GM12878 (cell line): ENCODE measurements around the gene PLCXD1. TPM values are rescaled to one million over a fixed set of nuclear protein-coding genes. Genes with fewer than 3 reads are reported as not detected.

Source experiments
- ATAC-seq: fragments of 200-7000 bp; cut with Tn5 transposase; 3 replicates; pipeline ENCODE4 v1.9.1; 2020; ENCODE audit warnings: mild to moderate bottlenecking, moderate library complexity
- BruUV-seq: library from RNA; stranded (reverse); fragments of 400-500 nt; replicated peaks from 2 replicates; lab custom pipeline; 2021; lab: Mats Ljungman, UMichigan
- CTCF ChIA-PET: fragments of 300-600 bp; sonication (Branson Sonifier 250); formaldehyde crosslinking; extraction: SDS; loops from one replicate; lab custom pipeline; 2021; ENCODE audit warnings: inconsistent platforms; lab: Yijun Ruan, JAX
- POLR2A ChIA-PET: fragments of 350-600 bp; formaldehyde crosslinking; extraction: SDS; loops from one replicate; lab custom pipeline; 2021; ENCODE audit warnings: inconsistent platforms; lab: Charles Lee
- RAD21 ChIA-PET: fragments of 300-600 bp; sonication (Branson Sonifier 250); formaldehyde crosslinking; loops from one replicate; lab custom pipeline; 2023; ENCODE audit warnings: antibody characterized with exemption; ENCODE audit not compliant: unreplicated experiment; lab: Charles Lee
- SMC1A ChIA-PET: fragments of 300-600 bp; sonication (Branson Sonifier 250); formaldehyde crosslinking; loops from one replicate; lab custom pipeline; 2023; ENCODE audit not compliant: unreplicated experiment, uncharacterized antibody; lab: Charles Lee
- DNase-seq: peaks from one replicate; pipeline ENCODE4 v3.0.0-alpha.2; 2011; ENCODE audit warnings: low read depth, low spot score
- FAIRE-seq: peaks from 3 replicates; lab custom pipeline; 2011; peaks lifted over from hg19 to GRCh38; lab: Jason Lieb, UNC
- H2AFZ ChIP-seq: 2 replicates; pipeline ENCODE4 v1.6.0; 2011; ENCODE audit warnings: low read depth, low read length, control low read depth; ENCODE audit not compliant: control insufficient read depth
- H3K27ac ChIP-seq: 2 replicates; pipeline ENCODE4 v1.5.1; 2011; ENCODE audit warnings: control low read depth; ENCODE audit not compliant: control insufficient read depth, insufficient read depth
- H3K27me3 ChIP-seq, 2 experiments: replicated peaks in 1 of 2; 2 replicates each; pipeline versions ENCODE4 v1.6.0 to v1.6.1; 2011; ENCODE audit warnings: low read length in 1 of 2; ENCODE audit not compliant: control insufficient read depth in 2 of 2, insufficient read depth in 2 of 2
- H3K36me3 ChIP-seq, 2 experiments: 2 replicates each; pipeline ENCODE4 v1.5.1; 2011; ENCODE audit warnings: low read length in 1 of 2; ENCODE audit not compliant: control insufficient read depth in 2 of 2, insufficient read depth in 2 of 2
- H3K4me1 ChIP-seq: 2 replicates; pipeline ENCODE4 v1.6.1; 2011; ENCODE audit warnings: mild to moderate bottlenecking, low read length, moderate library complexity, mixed read lengths; ENCODE audit not compliant: control insufficient read depth, insufficient read depth
- H3K4me2 ChIP-seq: 2 replicates; pipeline ENCODE4 v1.6.0; 2011; ENCODE audit warnings: control low read depth; ENCODE audit not compliant: control insufficient read depth, insufficient read depth
- H3K4me3 ChIP-seq: fragments of 200-600 bp; sonication (generic); 2 replicates; pipeline ENCODE4 v1.5.1; 2016
- H3K79me2 ChIP-seq: 2 replicates; pipeline ENCODE4 v1.6.0; 2011; ENCODE audit warnings: low read length; ENCODE audit not compliant: control insufficient read depth, insufficient read depth
- H3K9ac ChIP-seq: 2 replicates; pipeline ENCODE4 v1.8.0; 2011; ENCODE audit warnings: low read length, control low read depth, mixed read lengths; ENCODE audit not compliant: control insufficient read depth, insufficient read depth
- H3K9me3 ChIP-seq: replicated peaks from 3 replicates; pipeline ENCODE4 v1.5.1; 2011; ENCODE audit warnings: mild to moderate bottlenecking, low read length; ENCODE audit not compliant: control insufficient read depth, insufficient read depth
- H4K20me1 ChIP-seq: 2 replicates; pipeline ENCODE4 v1.6.0; 2011; ENCODE audit not compliant: control insufficient read depth, insufficient read depth
- BHLHE40 ChIP-seq, 2 experiments: fragments of 450-650 bp in 1 of 2; IDR thresholded peaks; 2 replicates each; pipeline ENCODE4 v1.6.1; 2011 to 2017; ENCODE audit warnings: low read depth in 2 of 2, borderline replicate concordance in 1 of 2, improper control_type of control experiment in 1 of 2, low read length in 1 of 2, mild to moderate bottlenecking in 1 of 2
- CTCF ChIP-seq, 3 experiments: IDR thresholded peaks in 2 of 3; conservative IDR thresholded peaks in 1 of 3; 2 replicates each; pipeline ENCODE4 v1.5.1; 2011; ENCODE audit warnings: low read depth in 3 of 3, low read length in 3 of 3, mild to moderate bottlenecking in 3 of 3, control low read depth in 2 of 3, moderate library complexity in 2 of 3, inconsistent platforms in 1 of 3, mixed read lengths in 1 of 3; ENCODE audit not compliant: control insufficient read depth in 2 of 3, insufficient read depth in 1 of 3; ENCODE audit errors: extremely low read depth in 1 of 3
- DPF2 ChIP-seq: fragments of 450-650 bp; IDR thresholded peaks from 2 replicates; pipeline ENCODE4 v1.6.1; 2017; ENCODE audit warnings: mild to moderate bottlenecking
- ELK1 ChIP-seq: IDR thresholded peaks from 2 replicates; pipeline ENCODE4 v1.6.1; 2012; ENCODE audit warnings: low read depth, low read length, improper control_type of control experiment
- EP300 ChIP-seq, 2 experiments: fragments of 150-350 bp in 1 of 2; IDR thresholded peaks; 2 replicates each; pipeline ENCODE4 v1.6.1; 2011 to 2012; ENCODE audit warnings: low read depth in 2 of 2, low read length in 2 of 2, borderline replicate concordance in 1 of 2, improper control_type of control experiment in 1 of 2, inconsistent platforms in 1 of 2; ENCODE audit not compliant: control insufficient read depth in 1 of 2
- ETV6 ChIP-seq, 2 experiments: fragments of 450-650 bp in 1 of 2; IDR thresholded peaks in 1 of 2; conservative IDR thresholded peaks in 1 of 2; 2 replicates each; pipeline ENCODE4 v1.6.1; 2014; ENCODE audit warnings: antibody characterized with exemption in 1 of 2, borderline replicate concordance in 1 of 2, low read depth in 1 of 2, mild to moderate bottlenecking in 1 of 2, moderate library complexity in 1 of 2
- FOXM1 ChIP-seq: IDR thresholded peaks from 2 replicates; pipeline ENCODE4 v1.6.1; 2012; ENCODE audit warnings: low read depth, mild to moderate bottlenecking, inconsistent platforms, low read length, moderate library complexity
- NFYA ChIP-seq: IDR thresholded peaks from 2 replicates; pipeline ENCODE4 v1.6.1; 2011; ENCODE audit warnings: low read depth, mild to moderate bottlenecking, low read length, improper control_type of control experiment, borderline replicate concordance
- NFYB ChIP-seq: IDR thresholded peaks from 2 replicates; pipeline ENCODE4 v1.6.1; 2011; ENCODE audit warnings: low read depth, mild to moderate bottlenecking, low read length, improper control_type of control experiment, moderate library complexity; ENCODE audit not compliant: insufficient read depth
- PML ChIP-seq: IDR thresholded peaks from 2 replicates; pipeline ENCODE4 v1.6.1; 2012; ENCODE audit warnings: low read length, inconsistent platforms
- RAD21 ChIP-seq: IDR thresholded peaks from 2 replicates; pipeline ENCODE4 v1.6.1; 2011; ENCODE audit warnings: mild to moderate bottlenecking, low read depth, low read length, moderate library complexity; ENCODE audit not compliant: insufficient read depth
- SMC3 ChIP-seq: IDR thresholded peaks from 2 replicates; pipeline ENCODE4 v1.6.1; 2011; ENCODE audit warnings: low read length, improper control_type of control experiment, borderline replicate concordance
- SREBF1 ChIP-seq: IDR thresholded peaks from 2 replicates; pipeline ENCODE4 v1.6.1; 2012; ENCODE audit warnings: mild to moderate bottlenecking, low read length
- SREBF2 ChIP-seq: IDR thresholded peaks from 2 replicates; pipeline ENCODE4 v1.6.1; 2012; ENCODE audit warnings: mild to moderate bottlenecking, low read length
- STAT1 ChIP-seq: fragments of 450-650 bp; conservative IDR thresholded peaks from 2 replicates; pipeline ENCODE4 v1.6.1; 2014; ENCODE audit warnings: antibody characterized with exemption, mild to moderate bottlenecking
- SUPT20H ChIP-seq: IDR thresholded peaks from 2 replicates; pipeline ENCODE4 v1.6.1; 2011; ENCODE audit warnings: low read depth, mild to moderate bottlenecking, low read length, moderate library complexity, borderline replicate concordance; ENCODE audit not compliant: control insufficient read depth
- TARDBP ChIP-seq: IDR thresholded peaks from 2 replicates; pipeline ENCODE4 v1.6.1; 2016; ENCODE audit warnings: borderline replicate concordance
- TBL1XR1 ChIP-seq: IDR thresholded peaks from 2 replicates; pipeline ENCODE4 v1.6.1; 2012; ENCODE audit warnings: low read depth, low read length, improper control_type of control experiment
- YY1 ChIP-seq: IDR thresholded peaks from 2 replicates; pipeline ENCODE4 v1.6.1; 2011; ENCODE audit warnings: low read depth, mild to moderate bottlenecking, low read length
- ZNF217 ChIP-seq: fragments of 450-650 bp; IDR thresholded peaks from 2 replicates; pipeline ENCODE4 v1.6.1; 2017; ENCODE audit warnings: antibody characterized with exemption, mild to moderate bottlenecking
- ZNF24 ChIP-seq: fragments of 450-650 bp; IDR thresholded peaks from 2 replicates; pipeline ENCODE4 v1.6.1; 2017; ENCODE audit warnings: antibody characterized with exemption, mild to moderate bottlenecking
- ZZZ3 ChIP-seq: IDR thresholded peaks from 2 replicates; pipeline ENCODE4 v1.6.1; 2011; ENCODE audit warnings: low read depth; ENCODE audit not compliant: control insufficient read depth, insufficient read length
- WGBS: methylation state at CpG from one replicate; pipeline ENCODE4 v1.1.6; 2016; ENCODE audit warnings: low lambda C conversion rate; ENCODE audit not compliant: insufficient replicate concordance, insufficient coverage; ENCODE audit errors: missing lambda C conversion rate; 5-methylcytosine and 5-hydroxymethylcytosine counted together
- in situ Hi-C: fragments of 300-500 bp; cut with MboI; formaldehyde crosslinking; loops from 9 replicates; pipeline ENCODE4 v1.14.3; 2018; ENCODE audit warnings: mixed read lengths
- intact Hi-C: fragments of 100-400 bp; cut with micrococcal nuclease; formaldehyde crosslinking; loops from one replicate; pipeline ENCODE4 v1.14.2; 2022; ENCODE audit not compliant: unreplicated experiment
- polyA plus RNA-seq, 11 experiments: library from polyadenylated mRNA; depleted of rRNA in 4 of 11; unstranded in 6 of 11; stranded (reverse) in 5 of 11; fragments of >200 nt; fragmentation: Nextera tagmentation in 4 of 11; fragmentation: Illumina TruSeq in 1 of 11; extraction: Ambion mirVana in 4 of 11; extraction: Trizol in 1 of 11; gene quantifications; 1 replicate in 1 of 11; 2 replicates in 10 of 11; pipeline versions ENCODE4 v1.2.1 to v1.2.3, GENCODE V29; 2011 to 2016; ENCODE audit warnings: inconsistent platforms in 2 of 11, missing spikeins in 2 of 11, low read depth in 1 of 11
- total RNA-seq, 4 experiments: library from RNA; depleted of rRNA in 3 of 4; stranded (reverse); fragments of >200 nt in 3 of 4; fragmentation: Illumina TruSeq in 1 of 4; extraction: Trizol in 1 of 4; gene quantifications; 2 replicates each; pipeline versions ENCODE4 v1.2.1 to v1.2.3, GENCODE V29; 2013 to 2021

PLCXD1 gene
- total and polyA plus RNA-seq, 10 of the 15 experiments (the other 5 are each of a cell fraction or from before 2014, with no cell fraction given): 2.4 to 49.7 (median 18.0) TPM

- peak; percentile 99 for FAIRE-seq
- TF ChIP-seq TARDBP: no peak
- TF ChIP-seq FOXM1: no peak
- TF ChIP-seq STAT1: no peak
- TF ChIP-seq YY1: no peak
- TF ChIP-seq NFYA: no peak
- no peak for TF ChIP-seq SREBF2
- TF ChIP-seq SREBF1: no peak
- no peak for TF ChIP-seq ZNF217
- TF ChIP-seq SUPT20H: no peak
- no peak for TF ChIP-seq EP300 (IDR thresholded peaks at IDR 0.05; ENCODE audit: borderline replicate concordance in 1 of 2, control insufficient read depth in 1 of 2, low read depth in 2 of 2, low read length in 2 of 2)
- peak in 2 of 3 experiments; percentile 30 to 48; a peak in 3 of 6 replicates for TF ChIP-seq CTCF (IDR thresholded peaks at IDR 0.05 in 2 of 3, conservative IDR thresholded peaks at IDR 0.05 in 1 of 3; ENCODE audit: control insufficient read depth in 2 of 3, extremely low read depth in 1 of 3, insufficient read depth in 1 of 3, low read depth in 3 of 3, low read length in 3 of 3)
- no peak for TF ChIP-seq ETV6 (conservative IDR thresholded peaks at IDR 0.05 in 1 of 2, IDR thresholded peaks at IDR 0.05 in 1 of 2; ENCODE audit: borderline replicate concordance in 1 of 2, low read depth in 1 of 2)
- no peak for TF ChIP-seq ZZZ3
- no peak for TF ChIP-seq NFYB
- peak; percentile 29; the same call in 1 of the 2 replicates for TF ChIP-seq SMC3
- TF ChIP-seq RAD21: 0 out of 2 replicates have a peak, but pooled peaks have one; percentile 13
- TF ChIP-seq PML: no peak
- no peak for TF ChIP-seq BHLHE40 (IDR thresholded peaks at IDR 0.05; ENCODE audit: borderline replicate concordance in 1 of 2, low read depth in 2 of 2, low read length in 1 of 2)
- no peak for TF ChIP-seq ELK1
- no peak for TF ChIP-seq TBL1XR1
- no peak for TF ChIP-seq ZNF24
- no peak for TF ChIP-seq DPF2
Observed at GRCh38 chrX:323721-324628, 42.8 kb downstream of the PLCXD1 start.

More at GRCh38 chrX:323721-324628, 42.8 kb downstream of the PLCXD1 start:
- CTCF ChIA-PET: no interaction called here
- no peaks in the 10 kb centered on the region for H3K27me3 ChIP-seq
- no peak overlapping the region for H3K27ac ChIP-seq
- DNase-seq (no peak), ATAC-seq (peak; percentile 15; the same call in 1 of the 3 replicates)
- H3K36me3 ChIP-seq: no peaks in the 10 kb centered on the region
- H3K9me3 ChIP-seq: no peaks in the 10 kb centered on the region
- SMC1A ChIA-PET: no interaction called here
- no peak overlapping the region for H3K9ac ChIP-seq
- POLR2A ChIA-PET: no interaction called here
- BruUV-seq: no TSS peak
- 51% methylated on average over 38 of the region's 38 CpGs for WGBS
- H3K4me1 ChIP-seq: peaks cover 7% of the 10 kb centered on the region
- no peak overlapping the region for H3K4me3 ChIP-seq
- intact Hi-C loops: no loop called here
- no peaks in the 10 kb centered on the region for H4K20me1 ChIP-seq
- H3K79me2 ChIP-seq: peaks cover 10% of the 10 kb centered on the region
- no peak overlapping the region for H3K4me2 ChIP-seq
- in situ Hi-C loops: no loop called here
- RAD21 ChIA-PET: no interaction called here
- no peak overlapping the region; the same call in 1 of the 2 replicates for H2AFZ ChIP-seq
